Esophagus muscularis mucosa (tissue), 4 donors: ENCODE data around the gene COLQ. TPM values are rescaled to one million over a fixed set of nuclear protein-coding genes. Genes with fewer than 3 reads are reported as not detected.
"Not testable (repeated sequence)": the region's sequence is repeated elsewhere in the genome, so short reads cannot be mapped to it uniquely, and the experiment has no call there.

Experiments
- DNase-seq: peaks from one replicate; pipeline ENCODE4 v3.0.0-alpha.2; 2017; ENCODE audit errors: extremely low spot score
- H3K27ac ChIP-seq, 4 donors: fragments of 200-600 bp; sonication (generic); replicated peaks in 1 of 4; 1 replicate in 3 of 4; 2 replicates in 1 of 4; pipeline ENCODE4 v1.5.1; 2016 to 2019; ENCODE audit warnings: mild to moderate bottlenecking in 1 of 4
- H3K27me3 ChIP-seq, 4 donors: fragments of 200-600 bp; sonication (generic); one replicate each; pipeline versions ENCODE4 v1.5.1 to v1.6.0; 2016 to 2019
- H3K36me3 ChIP-seq, 4 donors: fragments of 200-600 bp; sonication (generic); one replicate each; pipeline ENCODE4 v1.5.1; 2016 to 2019
- H3K4me1 ChIP-seq, 4 donors: fragments of 200-600 bp; sonication (generic); one replicate each; pipeline ENCODE4 v1.5.1; 2016 to 2019
- H3K4me3 ChIP-seq, 4 donors: fragments of 200-600 bp; sonication (generic); 1 replicate in 2 of 4; 2 replicates in 2 of 4; pipeline ENCODE4 v1.5.1; 2016 to 2019; ENCODE audit warnings: mild to moderate bottlenecking in 4 of 4, moderate library complexity in 1 of 4
- H3K9me3 ChIP-seq, 4 donors: fragments of 200-600 bp; sonication (generic); 1 replicate in 3 of 4; 2 replicates in 1 of 4; pipeline ENCODE4 v1.5.1; 2016 to 2019
- EP300 ChIP-seq: sonication (generic); formaldehyde crosslinking; IDR thresholded peaks from one replicate; pipeline ENCODE4 v1.6.1; 2017; ENCODE audit warnings: antibody characterized with exemption
- POLR2A ChIP-seq: fragments of 450-650 bp; IDR thresholded peaks from one replicate; pipeline ENCODE4 v1.6.1; 2017; ENCODE audit warnings: antibody characterized with exemption, moderate library complexity, mild to moderate bottlenecking, low read depth
- POLR2AphosphoS5 ChIP-seq, 2 donors: sonication (generic); formaldehyde crosslinking; IDR thresholded peaks; one replicate each; pipeline ENCODE4 v1.6.1; 2017; ENCODE audit warnings: antibody characterized with exemption in 2 of 2
- WGBS: methylation state at CpG from one replicate; pipeline ENCODE4 v1.1.5; 2018; 5-methylcytosine and 5-hydroxymethylcytosine counted together
- intact Hi-C: fragments of 100-400 bp; cut with DNase I; formaldehyde crosslinking; loops from one replicate; pipeline ENCODE4 v1.15.1; 2023
- total RNA-seq, 4 donors: library from RNA; depleted of rRNA; stranded (reverse); fragments of >200 nt; gene quantifications; one replicate each; pipeline versions ENCODE4 v1.1.0 to v1.2.1, GENCODE V29; 2016
- TF ChIP-seq, protein P1 (sequence below), 3 experiments: fragments of 200-600 bp in 2 of 3; fragments of 450-650 bp in 1 of 3; sonication (generic) in 2 of 3; IDR thresholded peaks; one replicate each; pipeline ENCODE4 v1.5.1; 2017 to 2019; ENCODE audit warnings: antibody characterized with exemption in 3 of 3, mild to moderate bottlenecking in 2 of 3, moderate library complexity in 1 of 3

The COLQ gene
- total RNA-seq, 4 donors from 2014 or later: 1.2 to 3.1 (median 1.8) TPM

DNA sequence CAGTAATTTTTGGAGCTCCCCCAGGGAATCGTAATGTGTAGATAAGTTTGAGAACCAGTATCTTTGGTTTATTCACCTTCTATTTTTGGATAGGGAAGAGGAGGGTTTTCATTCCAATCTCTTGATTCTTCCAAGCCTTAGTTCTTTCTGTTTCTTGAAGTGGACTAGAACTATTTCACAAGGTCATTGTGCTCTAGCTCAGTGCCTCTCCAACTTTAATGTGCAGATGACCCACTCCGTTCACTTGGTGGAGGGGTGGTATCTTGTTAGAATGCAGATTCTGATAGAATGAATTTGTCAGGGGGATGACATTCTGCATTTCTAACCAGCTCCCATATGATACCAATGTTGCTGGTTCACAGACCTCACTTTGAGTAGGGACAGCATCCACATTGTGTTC is 35.5 kb downstream of the COLQ start:
- no peak overlapping the region for H3K27ac ChIP-seq
- intact Hi-C loops: no loop called here

DNA sequence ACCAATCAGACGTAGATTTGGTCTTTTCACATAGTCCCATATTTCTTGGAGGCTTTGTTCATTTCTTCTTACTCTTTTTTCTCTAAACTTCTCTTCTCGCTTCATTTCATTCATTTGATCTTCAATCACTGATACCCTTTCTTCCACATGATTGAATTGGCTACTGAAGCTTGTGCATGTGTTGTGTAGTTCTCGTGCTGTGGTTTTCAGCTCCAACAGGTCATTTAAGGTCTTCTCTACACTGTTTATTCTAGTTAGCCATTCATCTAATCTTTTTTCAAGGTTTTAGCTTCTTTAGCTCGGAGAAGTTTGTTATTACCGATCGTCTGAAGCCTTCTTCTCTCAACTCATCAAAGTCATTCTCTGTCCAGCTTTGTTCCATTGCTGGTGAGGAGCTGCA is 37.0 kb downstream of the COLQ start:
- DNase-seq, H3K4me1 ChIP-seq, H3K9me3 ChIP-seq, H3K27me3 ChIP-seq, H3K4me3 ChIP-seq, intact Hi-C loops, H3K27ac ChIP-seq: not testable (repeated sequence)
- 95% methylated on average over 6 of the region's 6 CpGs for WGBS
- H3K36me3 ChIP-seq: peaks cover 5 to 28% (median 17%) of the 10 kb centered on the region in 4 donors

More for the DNA sequence above, 35.5 kb downstream of the COLQ start:
- Histone ChIP-seq H3K36me3 (peaks cover 5 to 29% (median 17%) of the 10 kb centered on the region in 4 donors), H3K9me3 (no peaks in the 10 kb centered on the region), H3K4me3 (no peak overlapping the region), H3K27me3 (no peaks in the 10 kb centered on the region), H3K4me1 (no peaks in the 10 kb centered on the region)
- DNase-seq: no peak
- 92% methylated on average over 2 of the region's 2 CpGs for WGBS
- TF ChIP-seq, protein P1, sequence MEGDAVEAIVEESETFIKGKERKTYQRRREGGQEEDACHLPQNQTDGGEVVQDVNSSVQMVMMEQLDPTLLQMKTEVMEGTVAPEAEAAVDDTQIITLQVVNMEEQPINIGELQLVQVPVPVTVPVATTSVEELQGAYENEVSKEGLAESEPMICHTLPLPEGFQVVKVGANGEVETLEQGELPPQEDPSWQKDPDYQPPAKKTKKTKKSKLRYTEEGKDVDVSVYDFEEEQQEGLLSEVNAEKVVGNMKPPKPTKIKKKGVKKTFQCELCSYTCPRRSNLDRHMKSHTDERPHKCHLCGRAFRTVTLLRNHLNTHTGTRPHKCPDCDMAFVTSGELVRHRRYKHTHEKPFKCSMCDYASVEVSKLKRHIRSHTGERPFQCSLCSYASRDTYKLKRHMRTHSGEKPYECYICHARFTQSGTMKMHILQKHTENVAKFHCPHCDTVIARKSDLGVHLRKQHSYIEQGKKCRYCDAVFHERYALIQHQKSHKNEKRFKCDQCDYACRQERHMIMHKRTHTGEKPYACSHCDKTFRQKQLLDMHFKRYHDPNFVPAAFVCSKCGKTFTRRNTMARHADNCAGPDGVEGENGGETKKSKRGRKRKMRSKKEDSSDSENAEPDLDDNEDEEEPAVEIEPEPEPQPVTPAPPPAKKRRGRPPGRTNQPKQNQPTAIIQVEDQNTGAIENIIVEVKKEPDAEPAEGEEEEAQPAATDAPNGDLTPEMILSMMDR (IDR thresholded peaks at IDR 0.05): no peak
- no peak for TF ChIP-seq POLR2AphosphoS5 (IDR thresholded peaks at IDR 0.05)
- TF ChIP-seq EP300: no peak
- TF ChIP-seq POLR2A: no peak

GRCh38 chr3:15479400-15480224 is 41.9 kb downstream of the COLQ start:
- Histone ChIP-seq H3K36me3 (no peaks in the 10 kb centered on the region), H3K27ac (no peak overlapping the region), H3K9me3 (no peaks in the 10 kb centered on the region), H3K4me3 (no peak overlapping the region), H3K27me3 (no peaks in the 10 kb centered on the region), H3K4me1 (peaks cover 0 to 9% (median 3%) of the 10 kb centered on the region in 4 donors)
- DNase-seq: no peak
- TF ChIP-seq EP300: no peak
- TF ChIP-seq, protein P1 (IDR thresholded peaks at IDR 0.05): no peak
- TF ChIP-seq POLR2A: no peak
- intact Hi-C loops: no loop called here

GRCh38 chr3:15478640-15478979 is 42.9 kb downstream of the COLQ start:
- Histone ChIP-seq H3K36me3 (peaks cover 0 to 2% (median 0%) of the 10 kb centered on the region in 4 donors), H3K27ac (no peak overlapping the region), H3K4me3 (no peak overlapping the region), H3K27me3 (no peaks in the 10 kb centered on the region), H3K9me3 (no peaks in the 10 kb centered on the region), H3K4me1 (peaks cover 0 to 9% (median 3%) of the 10 kb centered on the region in 4 donors)
- WGBS: 75% methylated on average over 2 of the region's 5 CpGs
- intact Hi-C loops: no loop called here
- no peak for TF ChIP-seq POLR2A
- TF ChIP-seq, protein P1 (IDR thresholded peaks at IDR 0.05): no peak
- TF ChIP-seq EP300: no peak
- TF ChIP-seq POLR2AphosphoS5 (IDR thresholded peaks at IDR 0.05): no peak
- no peak for DNase-seq

GRCh38 chr3:15477951-15478639 is 43.4 kb downstream of the COLQ start:
- intact Hi-C loops: no loop called here
- WGBS: 81% methylated on average over 6 of the region's 6 CpGs
- no peak for TF ChIP-seq POLR2AphosphoS5 (IDR thresholded peaks at IDR 0.05)
- TF ChIP-seq, protein P1 (IDR thresholded peaks at IDR 0.05): no peak
- TF ChIP-seq POLR2A: no peak
- no peak for TF ChIP-seq EP300
- Histone ChIP-seq H3K27ac (no peak overlapping the region), H3K4me1 (peaks cover 0 to 9% (median 3%) of the 10 kb centered on the region in 4 donors), H3K36me3 (peaks cover 0 to 2% (median 0%) of the 10 kb centered on the region in 4 donors), H3K9me3 (no peaks in the 10 kb centered on the region), H3K27me3 (no peaks in the 10 kb centered on the region), H3K4me3 (no peak overlapping the region)
- no peak for DNase-seq
